ENCODE data around the gene PKHD1.

Gene PKHD1

GRCh38 chr6:52087498-52087999 is at the start of gene PKHD1:
PKHD1 (minus strand) TSS chr6:52087613; CDS start chr6:52084933, 2,680 bp downstream.
- DNase-seq (ENCODE audit: low spot score), result peak; percentile 9
- TF ChIP-seq CTCF (IDR thresholded peaks at IDR 0.05; ENCODE audit: extremely low read depth, missing control alignments), result no peak

- TF ChIP-seq CTCF (IDR thresholded peaks at IDR 0.05; ENCODE audit: extremely low read depth, missing control alignments), result no peak
- no peak for DNase-seq (ENCODE audit: low spot score)
Measured at GRCh38 chr6:52136934-52137467, 49.6 kb upstream of the PKHD1 start.

- TF ChIP-seq CTCF (IDR thresholded peaks at IDR 0.05; ENCODE audit: extremely low read depth, missing control alignments), result no peak
- DNase-seq (ENCODE audit: low spot score), result no peak
Measured at GRCh38 chr6:52136055-52136454, 48.6 kb upstream of the PKHD1 start.

GRCh38 chr6:52135217-52135616 is 47.8 kb upstream of the PKHD1 start:
- DNase-seq (ENCODE audit: low spot score), result no peak
- no peak for TF ChIP-seq CTCF (IDR thresholded peaks at IDR 0.05; ENCODE audit: extremely low read depth, missing control alignments)

GRCh38 chr6:52134011-52134410 is 46.6 kb upstream of the PKHD1 start:
- DNase-seq (ENCODE audit: low spot score), result no peak
- TF ChIP-seq CTCF (IDR thresholded peaks at IDR 0.05; ENCODE audit: extremely low read depth, missing control alignments), result no peak

GRCh38 chr6:52133324-52133723 is 45.9 kb upstream of the PKHD1 start:
- DNase-seq (ENCODE audit: low spot score), result no peak
- TF ChIP-seq CTCF (IDR thresholded peaks at IDR 0.05; ENCODE audit: extremely low read depth, missing control alignments), result no peak

GRCh38 chr6:52132292-52132691 is 44.9 kb upstream of the PKHD1 start:
- no peak for DNase-seq (ENCODE audit: low spot score)
- no peak for TF ChIP-seq CTCF (IDR thresholded peaks at IDR 0.05; ENCODE audit: extremely low read depth, missing control alignments)

Data from GM20000 (cell line).